ENCODE measurements around the gene C18orf32. TPM values are rescaled to one million over a fixed set of nuclear protein-coding genes. Genes with fewer than 3 reads are reported as not detected.

C18orf32 gene
- total and polyA plus RNA-seq, 2 of the 8 experiments (the other 6 are each of a cell fraction or from before 2014, with no cell fraction given): 17.3 to 20.1 TPM

- Histone ChIP-seq H3K18ac (ENCODE audit: extremely low read depth, low read length) (no peak overlapping the region), H3K9ac (replicated peaks in 1 of 4; ENCODE audit: extremely low read depth in 1 of 4, low read depth in 3 of 4, low read length in 3 of 4) (no peak overlapping the region), H4K91ac (replicated peaks; ENCODE audit: insufficient read length, low read length) (no peak overlapping the region), H2AK5ac (ENCODE audit: low read depth, low read length) (no peak overlapping the region), H2BK5ac (ENCODE audit: low read depth, low read length) (no peak overlapping the region), H3K4ac (replicated peaks; ENCODE audit: insufficient read length, low read depth, low read length) (no peak overlapping the region), H2BK120ac (replicated peaks; ENCODE audit: low read depth, low read length) (no peak overlapping the region), H2AFZ (ENCODE audit: low read length) (no peak overlapping the region), H2BK20ac (ENCODE audit: low read length) (no peak overlapping the region), H3K4me1 (replicated peaks in 1 of 4; ENCODE audit: control insufficient read depth in 3 of 4, insufficient read depth in 4 of 4, low read length in 3 of 4) (no peaks in the 10 kb centered on the region), H3K79me2 (ENCODE audit: control insufficient read depth in 1 of 2, insufficient read depth in 2 of 2, low read length in 2 of 2) (peaks cover 0 to 2% of the 10 kb centered on the region in 2 experiments; a peak in 1 of 4 replicates), H3K9me3 (ENCODE audit: insufficient read depth in 2 of 2, low read depth in 1 of 2, low read length in 1 of 2) (no peaks in the 10 kb centered on the region), H2BK12ac (ENCODE audit: low read depth, low read length) (no peak overlapping the region), H3K23ac (ENCODE audit: insufficient read length) (no peak overlapping the region), H4K8ac (ENCODE audit: extremely low read depth, insufficient read depth, low read length) (no peak overlapping the region), H3K36me3 (ENCODE audit: control insufficient read depth in 2 of 4, insufficient read depth in 4 of 4, low read length in 3 of 4) (peaks cover 0 to 30% (median 14%) of the 10 kb centered on the region in 4 experiments; a peak in 5 of 8 replicates), H3K4me2 (ENCODE audit: insufficient read depth in 1 of 2, low read depth in 2 of 2, low read length in 2 of 2) (no peak overlapping the region), H3K4me3 (ENCODE audit: extremely low read depth in 1 of 4, insufficient read depth in 2 of 4, low read depth in 3 of 4, low read length in 4 of 4) (no peak overlapping the region), H4K20me1 (replicated peaks in 1 of 2; ENCODE audit: control insufficient read depth in 1 of 2, insufficient read depth in 2 of 2, low read length in 2 of 2) (no peaks in the 10 kb centered on the region), H3K79me1 (ENCODE audit: low read depth, low read length) (no peaks in the 10 kb centered on the region), H3K56ac (replicated peaks; ENCODE audit: insufficient read length, low read depth, low read length) (no peak overlapping the region), H3K27me3 (replicated peaks in 1 of 4; ENCODE audit: control insufficient read depth in 3 of 4, extremely low read depth in 1 of 4, insufficient read depth in 3 of 4, low read length in 3 of 4) (no peaks in the 10 kb centered on the region), H3K27ac (ENCODE audit: low read depth, low read length) (no peak overlapping the region), H3K23me2 (ENCODE audit: low read depth, low read length) (no peaks in the 10 kb centered on the region), H2BK15ac (ENCODE audit: low read length) (no peak overlapping the region), H4K5ac (ENCODE audit: insufficient read length, low read depth, low read length) (no peak overlapping the region), H3K14ac (ENCODE audit: insufficient read length) (no peak overlapping the region)
- FAIRE-seq (no peak), DNase-seq (ENCODE audit: low read depth in 1 of 2, low spot score in 2 of 2) (no peak)
- WGBS, 2 experiments (ENCODE audit: extremely low coverage in 1 of 2, insufficient coverage in 1 of 2, insufficient read length in 1 of 2, insufficient replicate concordance in 2 of 2, low coverage in 1 of 2, low lambda C conversion rate in 2 of 2, missing lambda C conversion rate in 1 of 2): 89% methylated on average over 5 of the region's 5 CpGs; no CpG with 5 or more reads in 1 of the 2 experiments
- ChIA-PET POLR2A (ENCODE audit: partially characterized antibody) (interaction anchor here (1.2 to 5.9 kb wide), 2 partner anchors 8 to 11 kb away, joined by 3 to 59 read pairs; partner anchors contain the start of gene C18orf32), CTCF (ENCODE audit: partially characterized antibody) (interaction anchor here (1.2 kb wide), 1 partner anchor 287 kb away, joined by 3 read pairs; no protein-coding TSS in a partner anchor)
- TF ChIP-seq EZH2 (IDR thresholded peaks at IDR 0.05; ENCODE audit: low read depth, low read length, severe bottlenecking) (no peak), TCF12 (IDR thresholded peaks at IDR 0.05; ENCODE audit: low read depth, low read length) (no peak), BCL11A (IDR thresholded peaks at IDR 0.05; ENCODE audit: low read depth in 2 of 2, low read length in 2 of 2) (no peak), KDM1A (IDR thresholded peaks at IDR 0.05; ENCODE audit: borderline replicate concordance, low read length) (no peak), RNF2 (IDR thresholded peaks at IDR 0.05; ENCODE audit: borderline replicate concordance, low read depth, low read length, missing control alignments, poor library complexity, severe bottlenecking) (no peak)
These were observed 7.5 kb downstream of the C18orf32 start for GRCh38 chr18:49479381-49480137.
